Naive B cell (primary cell): ENCODE results near the gene ZBTB46. TPM values are rescaled to one million over a fixed set of nuclear protein-coding genes. Genes with fewer than 3 reads are reported as not detected.

ENCODE experiments used
- ATAC-seq, 2 donors: fragments of 150-1000 bp; cut with Tn5 transposase; 2 replicates each; pipeline ENCODE4 v1.10.0; 2021; ENCODE audit warnings: low read depth in 2 of 2, mild to moderate bottlenecking in 2 of 2, moderate library complexity in 2 of 2
- DNase-seq: peaks from one replicate; pipeline ENCODE4 v3.0.0; 2022
- H3K27ac Mint-ChIP-seq, 6 donors: one replicate each; pipeline ENCODE4 v1.8.0; 2020 to 2022; ENCODE audit warnings: mild to moderate bottlenecking in 6 of 6, mixed read lengths in 6 of 6, moderate library complexity in 5 of 6, inconsistent platforms in 2 of 6
- H3K27me3 Mint-ChIP-seq, 3 donors: one replicate each; pipeline ENCODE4 v1.8.0; 2021 to 2022; ENCODE audit warnings: mixed read lengths in 3 of 3, mild to moderate bottlenecking in 1 of 3
- H3K36me3 Mint-ChIP-seq, 2 donors: one replicate each; pipeline ENCODE4 v1.8.0; 2020 to 2022; ENCODE audit warnings: mixed read lengths in 2 of 2, inconsistent platforms in 1 of 2, mild to moderate bottlenecking in 1 of 2
- H3K4me1 Mint-ChIP-seq, 3 donors: one replicate each; pipeline ENCODE4 v1.8.0; 2020 to 2022; ENCODE audit warnings: mixed read lengths in 3 of 3, inconsistent platforms in 1 of 3, mild to moderate bottlenecking in 1 of 3, moderate library complexity in 1 of 3
- H3K4me3 Mint-ChIP-seq, 8 donors: one replicate each; pipeline ENCODE4 v1.8.0; 2020 to 2022; ENCODE audit warnings: mild to moderate bottlenecking in 8 of 8, mixed read lengths in 8 of 8, moderate library complexity in 8 of 8, inconsistent platforms in 2 of 8
- H3K9me3 Mint-ChIP-seq, 7 donors: one replicate each; pipeline ENCODE4 v1.8.0; 2020 to 2022; ENCODE audit warnings: mixed read lengths in 7 of 7, mild to moderate bottlenecking in 5 of 7, inconsistent platforms in 2 of 7, moderate library complexity in 1 of 7
- polyA plus RNA-seq, 6 donors: library from polyadenylated mRNA; unstranded; fragments of 300-500 nt; fragmentation: Illumina TruSeq; gene quantifications; one replicate each; pipeline ENCODE4 v1.2.3, GENCODE V29; 2021; ENCODE audit warnings: low read depth in 6 of 6

ZBTB46 gene
- polyA plus RNA-seq, 6 donors from 2014 or later, result 0.15 TPM; not detected in 5

DNA sequence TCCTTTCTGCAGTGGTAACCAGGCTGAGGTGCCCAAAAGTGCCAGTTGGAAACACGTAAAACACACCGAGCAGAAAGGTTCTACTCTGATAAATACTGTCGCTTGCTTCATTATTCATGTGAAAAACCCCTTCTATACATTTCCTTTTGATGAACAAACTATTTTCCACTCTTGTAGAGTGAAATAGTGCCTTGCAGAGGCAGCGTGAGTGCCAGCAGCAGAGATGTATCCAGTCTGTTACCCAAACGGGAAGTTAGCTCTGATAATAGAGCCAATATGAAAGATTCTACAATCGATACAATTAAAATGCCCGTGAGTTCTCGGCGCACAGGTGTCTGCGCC is 1.5 kb downstream of the ZBTB46 start:
- ATAC-seq, result peak; percentile 50 to 56
- Mint-ChIP-seq H3K36me3 (peaks cover 0 to 9% of the 10 kb centered on the region in 2 donors), H3K27ac (peak overlapping the region in 3 of 6 donors; percentile 8 to 84 (median 74)), H3K27me3 (peaks cover 27 to 45% (median 33%) of the 10 kb centered on the region in 3 donors), H3K4me3 (peak overlapping the region; percentile 86 to 97 (median 94)), H3K9me3 (no peaks in the 10 kb centered on the region), H3K4me1 (peaks cover 10 to 13% (median 12%) of the 10 kb centered on the region in 3 donors)
- no peak for DNase-seq

- Mint-ChIP-seq H3K36me3 (peaks cover 0 to 9% of the 10 kb centered on the region in 2 donors), H3K4me3 (peak overlapping the region in 3 of 8 donors; percentile 88 to 97 (median 94)), H3K4me1 (peaks cover 10 to 13% (median 12%) of the 10 kb centered on the region in 3 donors), H3K9me3 (no peaks in the 10 kb centered on the region), H3K27ac (no peak overlapping the region), H3K27me3 (peaks cover 27 to 40% (median 31%) of the 10 kb centered on the region in 3 donors)
- ATAC-seq (no peak), DNase-seq (no peak)
Observed at GRCh38 chr20:63828951-63829350, 2.1 kb downstream of the ZBTB46 start.

DNA sequence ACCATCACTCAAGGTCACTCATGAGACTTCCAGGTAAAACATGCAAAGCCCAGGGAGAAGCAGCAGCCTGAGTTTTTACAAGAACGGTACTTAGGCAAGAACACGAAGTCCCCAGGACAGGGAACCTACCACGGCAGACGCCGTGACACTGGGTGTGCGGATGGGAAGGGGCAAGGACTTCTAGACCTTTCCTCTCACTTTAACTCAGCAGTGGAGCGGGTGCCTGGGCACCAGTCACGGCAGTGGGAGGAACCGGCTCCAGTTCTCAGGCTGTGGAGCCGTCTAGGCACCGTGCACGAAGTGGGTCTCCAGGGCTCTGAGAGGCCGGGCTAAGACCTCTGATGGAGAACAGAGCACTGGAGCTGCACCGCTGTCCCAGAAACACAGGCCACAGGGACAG is 2.5 kb downstream of the ZBTB46 start:
- H3K36me3 Mint-ChIP-seq, result peaks cover 0 to 9% of the 10 kb centered on the region in 2 donors
- no peak overlapping the region for H3K27ac Mint-ChIP-seq
- ATAC-seq (no peak), DNase-seq (no peak)
- H3K4me3 Mint-ChIP-seq, result peak overlapping the region in 4 of 8 donors; percentile 15 to 88 (median 54)
- H3K27me3 Mint-ChIP-seq, result peaks cover 25 to 36% (median 31%) of the 10 kb centered on the region in 3 donors
- no peaks in the 10 kb centered on the region for H3K9me3 Mint-ChIP-seq
- H3K4me1 Mint-ChIP-seq, result peaks cover 10 to 13% (median 12%) of the 10 kb centered on the region in 3 donors

GRCh38 chr20:63828124-63828523 is 2.9 kb downstream of the ZBTB46 start:
- DNase-seq (no peak), ATAC-seq (no peak)
- Mint-ChIP-seq H3K27me3 (peaks cover 23 to 32% (median 32%) of the 10 kb centered on the region in 3 donors), H3K36me3 (peaks cover 0 to 9% of the 10 kb centered on the region in 2 donors), H3K4me3 (peak overlapping the region in 4 of 8 donors; percentile 15 to 88 (median 36)), H3K27ac (no peak overlapping the region), H3K9me3 (no peaks in the 10 kb centered on the region), H3K4me1 (peaks cover 10 to 13% (median 12%) of the 10 kb centered on the region in 3 donors)

DNA sequence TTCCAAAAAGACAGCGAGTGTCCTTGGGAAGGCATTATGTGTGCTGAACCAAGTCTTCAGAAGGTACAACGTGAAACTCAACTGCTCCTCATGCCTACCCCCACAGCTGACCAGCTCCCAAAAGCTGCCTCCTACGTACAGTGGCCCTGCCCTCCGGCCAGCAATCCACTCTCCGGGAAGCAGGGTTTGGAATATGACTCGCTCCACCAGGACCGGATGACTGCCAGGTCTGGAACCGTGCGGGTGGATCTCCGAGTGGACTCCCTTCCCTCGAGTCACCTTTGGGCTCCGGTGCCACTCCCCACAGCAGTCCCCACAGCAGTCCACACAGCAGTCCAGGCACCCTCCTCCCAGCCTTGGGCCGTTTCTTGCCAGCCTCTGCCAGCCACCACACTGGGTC is 4.3 kb downstream of the ZBTB46 start:
- Mint-ChIP-seq H3K4me1 (peaks cover 10 to 13% (median 12%) of the 10 kb centered on the region in 3 donors), H3K9me3 (no peaks in the 10 kb centered on the region), H3K36me3 (peaks cover 0 to 9% of the 10 kb centered on the region in 2 donors), H3K27ac (no peak overlapping the region), H3K4me3 (no peak overlapping the region), H3K27me3 (peaks cover 23 to 32% (median 25%) of the 10 kb centered on the region in 3 donors)
- DNase-seq, result no peak
- ATAC-seq, result no peak

GRCh38 chr20:63825331-63826118 is 5.5 kb downstream of the ZBTB46 start:
- no peak for DNase-seq
- Mint-ChIP-seq H3K4me1 (peaks cover 10 to 13% (median 12%) of the 10 kb centered on the region in 3 donors), H3K4me3 (no peak overlapping the region), H3K27me3 (peaks cover 23 to 32% (median 25%) of the 10 kb centered on the region in 3 donors), H3K9me3 (no peaks in the 10 kb centered on the region), H3K27ac (no peak overlapping the region), H3K36me3 (peaks cover 0 to 9% of the 10 kb centered on the region in 2 donors)
- no peak for ATAC-seq

DNA sequence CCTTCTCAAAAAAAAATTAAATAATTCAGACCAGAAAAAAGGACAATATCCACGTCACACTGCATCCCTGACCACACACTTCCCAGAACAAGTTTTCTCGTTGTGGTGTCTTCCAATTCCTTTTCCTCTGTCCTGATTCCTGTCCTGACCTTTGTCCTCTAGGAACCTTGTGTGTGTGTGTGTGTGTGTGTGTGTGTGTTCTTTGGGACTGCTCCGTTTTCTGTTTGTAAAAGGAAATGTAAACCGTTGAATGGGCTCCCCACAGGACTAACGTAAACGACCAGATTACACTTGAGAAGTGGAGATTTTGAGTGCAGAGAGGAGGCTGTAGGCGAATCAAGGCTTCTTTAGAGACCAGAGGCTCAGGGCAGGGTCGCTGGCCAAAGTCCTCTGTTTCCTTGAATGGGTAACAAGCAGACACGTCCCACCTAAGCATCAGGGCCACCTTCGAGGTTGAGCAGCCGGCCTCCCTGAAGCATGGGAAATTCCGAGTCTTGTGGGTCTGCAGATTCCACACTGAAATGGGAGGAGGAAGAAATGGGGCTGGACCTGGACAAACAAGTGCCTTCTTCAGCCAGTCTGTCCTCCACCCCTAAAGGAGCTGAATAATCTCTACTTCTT is 7.3 kb downstream of the ZBTB46 start:
- no peaks in the 10 kb centered on the region for H3K9me3 Mint-ChIP-seq
- peaks cover 11 to 20% (median 15%) of the 10 kb centered on the region in 3 donors for H3K27me3 Mint-ChIP-seq
- H3K36me3 Mint-ChIP-seq, result no peaks in the 10 kb centered on the region
- no peak overlapping the region for H3K4me3 Mint-ChIP-seq
- no peaks in the 10 kb centered on the region for H3K4me1 Mint-ChIP-seq
- ATAC-seq, result no peak
- no peak overlapping the region for H3K27ac Mint-ChIP-seq
- DNase-seq, result no peak

GRCh38 chr20:63822276-63822696 is 8.8 kb downstream of the ZBTB46 start:
- DNase-seq, result no peak
- Mint-ChIP-seq H3K27ac (no peak overlapping the region), H3K9me3 (no peaks in the 10 kb centered on the region), H3K4me1 (no peaks in the 10 kb centered on the region), H3K4me3 (no peak overlapping the region), H3K27me3 (peaks cover 7 to 20% (median 10%) of the 10 kb centered on the region in 3 donors), H3K36me3 (no peaks in the 10 kb centered on the region)
- ATAC-seq, result no peak

- H3K9me3 Mint-ChIP-seq, result no peaks in the 10 kb centered on the region
- H3K4me3 Mint-ChIP-seq, result no peak overlapping the region
- ATAC-seq (no peak), DNase-seq (no peak)
- no peaks in the 10 kb centered on the region for H3K4me1 Mint-ChIP-seq
- H3K27me3 Mint-ChIP-seq, result peaks cover 7 to 20% (median 10%) of the 10 kb centered on the region in 3 donors
- no peak overlapping the region for H3K27ac Mint-ChIP-seq
- H3K36me3 Mint-ChIP-seq, result no peaks in the 10 kb centered on the region
Observed at GRCh38 chr20:63821811-63822210, 9.3 kb downstream of the ZBTB46 start.

DNA sequence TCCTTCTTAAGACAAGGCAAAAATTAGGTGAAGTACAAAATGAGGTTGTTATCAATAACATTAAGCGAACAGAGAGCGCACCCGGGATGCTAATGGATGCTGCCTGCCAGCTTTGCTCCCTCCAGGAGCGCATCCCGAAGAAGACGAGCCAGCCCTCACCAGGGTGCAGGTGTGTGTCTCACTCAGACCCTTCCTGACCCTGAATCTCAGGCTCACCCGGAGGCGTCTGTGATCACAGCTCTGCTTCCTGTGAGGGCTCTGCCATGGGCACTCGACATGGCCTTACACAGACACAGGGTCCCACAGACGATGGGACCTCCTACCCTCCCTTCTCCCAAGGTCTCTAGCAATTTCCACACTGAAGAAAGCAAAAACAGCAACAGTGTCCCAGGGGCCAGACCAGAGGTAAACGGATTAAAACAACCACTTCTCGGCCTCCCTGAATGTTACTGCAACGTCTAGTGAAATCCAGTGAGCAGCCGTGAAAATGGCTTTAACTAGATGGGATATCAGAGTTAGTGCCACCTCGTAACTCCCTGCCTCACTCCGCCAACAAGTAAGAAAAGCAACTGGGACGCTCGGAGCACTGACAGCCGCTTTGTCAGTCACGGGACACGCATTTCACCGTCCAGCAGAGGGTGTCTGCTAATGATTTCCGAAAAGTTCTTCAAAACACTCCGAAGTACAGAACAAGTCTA is 11.7 kb downstream of the ZBTB46 start:
- ATAC-seq (no peak), DNase-seq (no peak)
- H3K36me3 Mint-ChIP-seq, result no peaks in the 10 kb centered on the region
- H3K4me1 Mint-ChIP-seq, result no peaks in the 10 kb centered on the region
- peak overlapping the region in 3 of 8 donors; percentile 17 to 64 (median 62) for H3K4me3 Mint-ChIP-seq
- no peaks in the 10 kb centered on the region for H3K9me3 Mint-ChIP-seq
- peaks cover 0 to 7% (median 0%) of the 10 kb centered on the region in 3 donors for H3K27me3 Mint-ChIP-seq
- no peak overlapping the region for H3K27ac Mint-ChIP-seq

GRCh38 chr20:63815615-63816253 is 15.3 kb downstream of the ZBTB46 start:
- no peaks in the 10 kb centered on the region for H3K27me3 Mint-ChIP-seq
- no peak overlapping the region for H3K27ac Mint-ChIP-seq
- no peaks in the 10 kb centered on the region for H3K36me3 Mint-ChIP-seq
- DNase-seq (no peak), ATAC-seq (no peak)
- no peak overlapping the region for H3K4me3 Mint-ChIP-seq
- H3K4me1 Mint-ChIP-seq, result no peaks in the 10 kb centered on the region
- no peaks in the 10 kb centered on the region for H3K9me3 Mint-ChIP-seq

DNA sequence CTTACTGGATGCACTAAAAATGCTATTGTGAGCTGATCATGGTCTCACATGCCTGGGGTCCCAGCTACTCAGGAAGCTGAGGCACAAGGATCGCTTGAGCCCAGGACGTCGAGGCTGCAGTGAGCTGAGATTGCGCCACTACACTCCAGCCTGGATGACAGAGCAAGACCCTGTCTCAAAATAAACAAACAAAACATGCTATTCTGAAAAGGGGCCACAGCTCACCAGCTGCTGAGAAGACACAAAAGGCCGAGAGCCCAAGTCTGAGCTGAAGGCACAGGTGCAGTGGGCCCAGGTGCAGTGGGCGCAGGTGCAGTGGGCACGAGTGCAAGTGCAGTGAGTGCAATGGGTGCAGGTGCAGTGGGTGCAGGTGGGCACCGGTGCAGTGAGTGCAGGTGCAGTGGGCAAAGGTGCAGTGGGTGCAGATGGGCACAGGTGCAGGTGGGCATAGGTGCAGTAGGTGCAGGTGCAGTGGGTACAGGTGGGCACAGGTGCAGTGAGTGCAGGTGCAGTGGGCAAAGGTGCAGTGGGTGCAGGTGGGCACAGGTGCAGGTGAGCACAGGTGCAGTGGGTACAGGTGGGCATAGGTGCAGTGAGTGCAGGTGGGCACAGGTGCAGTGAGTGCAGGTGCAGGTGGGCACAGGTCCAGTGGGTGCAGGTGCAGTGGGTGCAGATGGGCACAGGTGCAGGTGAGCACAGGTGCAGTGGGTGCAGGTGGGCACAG is 16.0 kb downstream of the ZBTB46 start:
- Mint-ChIP-seq H3K4me3 (no peak overlapping the region), H3K9me3 (no peaks in the 10 kb centered on the region), H3K27me3 (no peaks in the 10 kb centered on the region), H3K36me3 (no peaks in the 10 kb centered on the region), H3K4me1 (no peaks in the 10 kb centered on the region), H3K27ac (no peak overlapping the region)
- DNase-seq, result no peak
- ATAC-seq, result no peak

GRCh38 chr20:63811491-63811875 is 19.6 kb downstream of the ZBTB46 start:
- H3K27me3 Mint-ChIP-seq, result no peaks in the 10 kb centered on the region
- ATAC-seq, result no peak
- no peak overlapping the region for H3K27ac Mint-ChIP-seq
- no peak overlapping the region for H3K4me3 Mint-ChIP-seq
- no peaks in the 10 kb centered on the region for H3K36me3 Mint-ChIP-seq
- no peaks in the 10 kb centered on the region for H3K4me1 Mint-ChIP-seq
- no peaks in the 10 kb centered on the region for H3K9me3 Mint-ChIP-seq
- no peak for DNase-seq
